Breast epithelium (tissue), 3 donors: ENCODE results near the gene VPS9D1.

Source experiments
- CTCF ChIP-seq, 3 donors: fragments of 450-650 bp; IDR thresholded peaks; one replicate each; pipeline ENCODE4 v1.5.1; 2016 to 2017; ENCODE audit warnings: antibody characterized with exemption in 3 of 3, mild to moderate bottlenecking in 3 of 3, moderate library complexity in 3 of 3
- POLR2A ChIP-seq: fragments of 450-650 bp; IDR thresholded peaks from one replicate; pipeline ENCODE4 v1.6.1; 2016; ENCODE audit warnings: antibody characterized with exemption, mild to moderate bottlenecking, moderate library complexity
- POLR2AphosphoS5 ChIP-seq, 3 donors: sonication (generic); formaldehyde crosslinking; IDR thresholded peaks; one replicate each; pipeline ENCODE4 v1.6.1; 2017; ENCODE audit warnings: antibody characterized with exemption in 3 of 3

DNA sequence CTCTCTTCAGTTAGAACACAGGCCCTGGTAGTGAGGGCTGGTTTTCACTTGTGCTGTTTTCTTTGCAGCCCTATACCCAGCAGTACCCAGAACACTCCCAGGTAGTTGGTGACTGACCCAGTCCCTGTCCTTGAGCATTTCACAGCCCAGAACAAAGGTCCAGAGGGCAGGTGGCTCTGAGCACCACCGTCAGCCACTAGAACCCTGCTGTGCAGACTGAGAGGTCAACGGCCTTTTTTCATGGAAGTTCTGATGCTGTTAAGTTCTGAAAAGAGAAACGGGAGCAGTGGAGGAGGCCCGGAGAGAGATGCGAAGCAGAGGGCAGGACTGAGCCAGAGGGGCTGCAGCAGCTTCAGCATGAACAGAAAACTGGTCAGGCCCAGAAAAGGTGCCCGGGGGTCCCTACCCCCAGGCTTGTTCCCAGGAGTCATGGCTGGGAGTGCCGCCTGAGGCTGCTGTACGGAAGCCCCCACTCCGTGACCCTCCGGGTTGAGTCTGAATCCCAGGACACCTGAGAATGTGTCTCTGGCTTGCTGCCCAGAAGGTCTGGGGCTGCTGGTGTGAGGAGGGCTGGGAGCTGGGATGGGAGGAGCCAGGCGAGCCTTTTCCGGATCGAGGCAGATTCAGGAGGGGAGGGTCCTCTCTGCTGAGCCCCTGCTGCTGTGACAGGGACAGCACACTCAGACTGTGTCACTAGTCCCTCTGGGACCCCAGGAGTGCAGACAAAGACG, 9.3 kb upstream of the VPS9D1 start:
- TF ChIP-seq CTCF (IDR thresholded peaks at IDR 0.05) (no peak), POLR2A (no peak), POLR2AphosphoS5 (IDR thresholded peaks at IDR 0.05) (no peak)
